Measurements from ENCODE around the gene SUSD4.

The SUSD4 gene

DNA sequence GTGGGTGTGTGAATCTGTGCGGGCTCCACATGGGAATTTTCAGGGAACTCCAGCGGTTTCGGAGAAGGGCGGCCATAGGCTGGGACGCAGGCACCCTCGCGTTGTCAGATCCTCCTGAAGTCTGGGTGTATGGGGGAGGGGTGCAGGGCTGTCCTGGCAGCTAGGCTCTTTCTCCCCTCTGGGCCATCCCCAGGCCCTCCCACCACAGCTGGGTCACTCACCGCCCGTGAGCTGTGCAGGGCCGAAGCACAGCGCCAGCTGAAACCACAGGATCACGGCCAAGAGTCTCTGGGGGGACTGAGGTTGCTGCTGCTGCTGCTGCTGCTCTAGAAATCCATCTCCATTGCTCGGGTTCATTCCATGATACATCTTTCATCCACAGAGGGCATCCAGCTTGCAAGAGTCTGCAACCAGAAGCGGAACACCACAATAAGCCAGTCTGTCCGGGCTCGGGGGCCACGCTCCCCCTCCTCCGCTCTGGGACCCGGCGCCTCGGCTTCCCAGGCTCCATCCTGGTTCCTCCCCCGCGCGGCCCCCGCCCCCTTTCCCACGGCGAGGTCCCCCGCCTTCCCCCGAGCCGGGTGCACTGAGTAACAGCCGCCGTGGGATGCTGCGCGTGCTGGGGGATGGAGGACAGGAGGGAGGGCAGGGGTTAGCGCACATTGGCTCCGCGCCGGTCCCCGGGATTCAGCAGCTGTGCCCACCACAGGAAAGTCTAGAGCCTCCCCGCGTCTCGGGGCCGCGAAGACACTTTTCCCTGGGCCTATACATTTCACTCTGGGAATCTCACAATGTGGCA, 720 bp downstream of the SUSD4 start:
- DNase-seq (ENCODE audit: extremely low read depth in 1 of 2, low read depth in 1 of 2), result no peak

DNA sequence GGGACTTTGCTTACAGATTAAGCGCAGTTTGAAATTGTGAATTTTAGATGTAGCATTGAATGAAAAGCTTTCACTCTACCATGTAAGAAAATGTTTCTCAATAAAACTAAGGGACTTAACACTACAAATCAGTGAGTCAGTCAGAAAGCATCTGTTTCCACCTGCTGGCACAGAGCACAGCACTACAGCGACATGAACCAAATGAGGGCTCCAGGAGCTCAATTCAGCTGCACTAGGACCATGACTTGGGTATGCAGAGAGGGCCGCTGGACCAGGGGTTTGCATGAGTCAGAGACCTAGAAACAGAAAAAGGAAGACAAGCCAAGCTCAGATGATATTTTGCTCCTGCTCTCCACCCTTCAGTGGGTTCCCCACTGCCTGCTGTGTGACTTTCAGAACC, 5.2 kb downstream of the SUSD4 start:
- DNase-seq (ENCODE audit: extremely low read depth in 1 of 2, low read depth in 1 of 2), result no peak

DNA sequence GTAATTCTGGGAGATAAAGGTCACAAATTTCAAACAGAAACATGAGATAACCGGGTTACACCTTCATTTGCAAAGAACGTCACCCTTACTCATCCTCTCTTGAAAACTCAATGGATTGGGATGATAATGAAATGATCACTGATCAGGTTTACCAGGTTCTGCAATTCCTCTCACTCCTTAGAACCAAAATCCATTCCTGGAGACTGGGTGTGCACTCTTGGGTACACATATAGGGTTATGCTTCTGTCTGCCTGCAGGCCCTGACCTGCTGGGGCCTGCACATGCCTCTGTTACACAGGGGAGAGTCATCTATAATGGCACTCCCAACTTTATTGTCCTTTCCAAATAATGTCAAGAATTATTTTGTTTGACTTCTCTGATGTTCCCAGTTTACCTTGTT, 8.3 kb downstream of the SUSD4 start:
- no peak for DNase-seq (ENCODE audit: extremely low read depth in 1 of 2, low read depth in 1 of 2)

DNA sequence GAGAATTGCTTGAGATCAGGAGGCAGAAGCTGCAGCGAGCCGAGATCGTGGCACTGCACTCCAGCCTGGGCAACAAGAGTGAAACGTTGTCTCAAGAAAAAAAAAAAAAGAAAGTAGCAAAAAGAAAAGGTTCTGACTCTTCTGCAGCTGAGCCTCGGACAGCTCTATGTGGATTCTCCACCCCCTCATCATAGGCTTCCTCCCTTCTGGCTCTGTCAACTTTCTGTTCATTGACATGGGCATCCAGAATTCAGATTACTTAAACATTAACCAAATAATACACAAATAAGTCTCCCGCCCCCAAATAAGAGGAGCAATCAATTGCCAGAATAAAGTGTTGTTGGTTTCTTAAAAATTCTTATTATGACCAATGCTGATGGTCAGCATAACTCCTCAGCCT, 10.0 kb downstream of the SUSD4 start:
- no peak for DNase-seq (ENCODE audit: extremely low read depth in 1 of 2, low read depth in 1 of 2)

DNA sequence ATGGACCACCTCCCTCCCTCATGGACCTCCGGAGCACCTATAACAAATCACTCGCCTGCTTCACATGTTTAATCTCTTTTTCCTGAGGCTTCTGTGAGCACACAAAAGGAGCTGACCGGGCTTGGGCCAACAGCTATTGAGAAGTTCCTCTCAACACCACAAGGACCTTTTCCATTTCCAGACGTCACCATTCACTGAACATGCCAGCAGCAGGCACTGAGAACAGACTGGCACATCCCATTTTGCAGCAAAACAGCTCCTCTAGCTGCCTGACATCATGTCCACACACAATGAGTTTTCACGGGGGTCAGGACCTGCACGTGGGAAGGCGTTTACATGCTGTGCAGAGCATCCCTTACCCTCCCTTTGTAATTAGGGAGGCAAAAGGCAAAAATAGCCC, 11.0 kb downstream of the SUSD4 start:
- DNase-seq (ENCODE audit: extremely low read depth in 1 of 2, low read depth in 1 of 2), result no peak

DNA sequence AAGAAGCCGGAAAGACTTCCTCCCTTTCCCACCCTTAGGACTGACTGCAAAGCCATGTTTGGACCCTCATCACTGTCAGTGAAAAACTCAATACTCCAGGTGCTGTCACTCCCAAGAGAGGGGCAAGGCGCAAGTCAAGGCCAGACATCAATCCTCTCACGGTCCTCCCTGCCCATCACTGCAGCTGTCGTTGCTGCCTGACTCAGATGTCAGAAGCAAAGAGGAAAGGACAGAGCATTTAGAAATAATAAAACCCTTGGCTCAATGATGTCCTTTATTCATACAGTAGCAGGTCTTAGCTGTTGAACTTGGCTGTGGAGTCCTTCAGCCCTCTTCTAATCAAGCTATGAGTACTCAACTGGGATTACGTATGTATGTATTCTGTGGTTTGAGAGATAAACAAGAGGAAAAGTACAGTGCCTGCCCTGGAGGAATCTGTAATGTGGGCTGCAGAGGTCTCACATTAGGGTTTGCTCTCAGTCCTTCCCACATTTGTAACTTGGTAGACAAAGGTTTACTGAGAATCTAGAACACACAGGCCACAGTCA, 13.5 kb downstream of the SUSD4 start:
- DNase-seq (ENCODE audit: extremely low read depth in 1 of 2, low read depth in 1 of 2), result no peak

DNA sequence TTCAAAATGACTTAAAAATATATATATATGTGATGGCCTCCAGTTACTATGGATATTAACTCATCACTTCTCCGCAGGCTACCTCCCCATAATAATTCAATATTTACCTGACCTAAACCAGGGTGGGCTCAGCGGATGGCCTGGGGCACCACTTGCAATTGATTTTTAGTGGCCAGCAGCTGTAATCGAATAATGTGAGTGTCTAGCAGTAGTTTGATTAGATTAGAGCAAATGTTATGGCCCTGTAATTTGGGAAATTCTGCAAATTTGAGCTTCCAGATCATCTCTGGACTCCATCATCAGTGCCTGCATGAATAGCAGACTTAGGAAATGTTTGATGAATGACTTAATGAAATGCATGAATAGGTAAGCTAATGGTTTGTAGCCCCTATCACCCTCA, 14.7 kb downstream of the SUSD4 start:
- no peak for DNase-seq (ENCODE audit: extremely low read depth in 1 of 2, low read depth in 1 of 2)

DNA sequence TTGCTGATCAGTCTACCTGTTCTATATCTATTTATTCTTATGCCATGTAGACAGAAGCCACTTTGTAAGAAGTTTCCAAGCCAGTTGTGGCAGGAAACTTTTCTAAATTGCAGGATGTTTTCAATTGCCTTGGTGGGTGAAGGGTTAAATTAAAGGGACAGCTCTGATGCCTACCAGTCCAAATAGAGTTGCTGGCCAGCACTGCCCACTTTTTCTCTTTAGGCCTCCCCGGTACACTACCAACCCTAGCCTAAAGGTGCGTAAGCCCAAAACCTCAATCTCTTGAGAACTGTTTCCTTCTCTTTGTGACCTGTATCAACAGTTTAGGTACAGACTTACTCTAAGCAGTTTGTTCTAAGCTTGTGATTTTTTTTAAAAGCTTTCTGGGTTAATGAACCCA, 15.5 kb downstream of the SUSD4 start:
- DNase-seq (ENCODE audit: extremely low read depth in 1 of 2, low read depth in 1 of 2), result no peak

DNA sequence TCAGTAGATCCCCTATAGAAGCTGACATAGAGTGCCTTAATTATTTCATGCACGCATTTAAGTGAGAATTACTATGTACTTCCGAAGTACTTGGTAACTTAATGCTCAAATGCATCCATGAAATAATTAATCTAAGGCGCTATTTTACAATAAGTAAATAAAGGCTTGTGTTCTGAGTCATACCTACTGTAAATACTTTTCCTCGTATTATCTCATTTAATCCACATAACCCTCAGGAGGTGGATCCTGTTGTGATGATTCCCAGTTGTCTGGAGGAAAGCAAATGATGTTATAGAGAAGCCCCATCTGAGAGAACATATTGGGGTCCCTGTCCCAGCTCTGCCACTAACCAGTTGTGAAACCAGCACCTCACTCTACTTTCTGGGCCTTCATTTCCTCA, 16.4 kb downstream of the SUSD4 start:
- no peak for DNase-seq (ENCODE audit: extremely low read depth in 1 of 2, low read depth in 1 of 2)

DNA sequence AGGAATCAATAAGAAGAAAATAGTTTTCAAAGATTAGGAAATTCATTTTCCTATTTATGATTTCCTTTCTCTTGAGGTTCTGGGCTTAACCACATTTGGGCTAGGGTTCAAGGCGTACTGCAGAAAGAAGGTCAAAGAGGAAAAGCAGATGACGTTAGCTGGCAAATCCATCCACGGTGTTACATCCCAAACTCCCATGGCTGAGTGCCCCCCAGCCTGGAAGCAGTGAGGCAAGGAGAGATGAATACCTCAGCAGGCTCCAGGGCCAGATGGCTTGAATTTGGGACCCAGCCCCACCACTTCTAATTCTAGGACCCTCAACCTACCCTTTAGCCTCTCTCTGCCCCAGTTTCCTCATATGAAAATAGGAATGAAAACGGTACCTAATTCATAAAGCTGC, 17.7 kb downstream of the SUSD4 start:
- no peak for DNase-seq (ENCODE audit: extremely low read depth in 1 of 2, low read depth in 1 of 2)

DNA sequence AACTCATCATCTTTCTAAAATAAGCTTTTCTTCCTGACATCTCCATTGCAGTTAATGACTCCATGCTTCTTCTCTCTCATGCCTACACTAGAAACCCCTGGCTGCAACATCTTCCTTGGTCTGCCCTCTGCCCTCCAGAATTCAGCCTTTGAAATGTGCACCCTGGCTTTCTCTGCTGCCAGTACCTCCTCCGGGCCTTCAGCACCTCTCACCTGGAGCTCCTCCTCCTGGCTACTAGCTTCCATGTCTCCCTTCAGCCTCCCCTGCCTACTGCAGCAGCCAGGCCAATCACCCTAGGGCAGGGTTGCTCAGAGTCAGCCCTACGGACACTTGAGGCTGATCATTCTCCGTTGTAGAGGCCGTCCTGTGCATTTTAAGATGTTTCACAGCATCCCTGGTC, 18.3 kb downstream of the SUSD4 start:
- DNase-seq (ENCODE audit: extremely low read depth in 1 of 2, low read depth in 1 of 2), result no peak

DNA sequence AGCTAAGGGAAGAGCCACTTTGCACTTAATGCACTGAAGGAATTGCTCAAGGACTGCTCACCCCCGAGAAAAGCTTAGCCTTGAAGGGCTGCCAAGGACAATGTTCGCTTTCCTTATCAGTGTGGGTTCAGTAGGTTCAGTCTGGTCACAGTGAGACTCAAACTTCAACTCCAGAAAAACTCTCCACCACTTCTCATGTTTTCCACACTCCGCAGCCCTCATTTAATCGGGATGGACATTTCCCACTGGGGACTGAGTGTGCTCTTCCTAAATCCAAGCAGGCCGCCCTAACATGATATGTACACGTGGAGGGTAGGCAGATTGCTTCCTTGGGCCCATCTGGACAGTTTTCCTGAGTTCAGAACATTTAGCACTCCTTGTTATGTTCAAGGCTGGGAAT, 19.5 kb downstream of the SUSD4 start:
- DNase-seq (ENCODE audit: extremely low read depth in 1 of 2, low read depth in 1 of 2), result no peak

DNA sequence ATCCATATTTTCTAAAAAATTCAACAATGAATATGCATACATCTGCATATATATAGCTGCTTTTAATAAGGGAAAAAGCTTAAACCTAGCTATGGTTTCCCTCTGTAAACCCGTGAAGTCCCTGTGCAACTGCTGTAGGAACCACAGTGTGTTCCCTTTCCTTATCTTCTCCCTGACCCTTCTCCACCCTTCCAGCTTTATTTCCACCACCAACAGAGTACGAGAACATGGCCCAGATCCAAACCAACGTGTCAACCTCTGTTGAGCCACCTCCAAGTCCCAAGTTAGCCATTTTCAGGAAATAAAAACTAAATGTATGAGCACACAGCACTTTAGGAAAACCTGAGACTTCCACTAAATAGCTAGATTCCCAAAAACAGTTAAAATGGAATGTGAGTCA, 20.3 kb downstream of the SUSD4 start:
- DNase-seq (ENCODE audit: extremely low read depth in 1 of 2, low read depth in 1 of 2), result no peak

DNA sequence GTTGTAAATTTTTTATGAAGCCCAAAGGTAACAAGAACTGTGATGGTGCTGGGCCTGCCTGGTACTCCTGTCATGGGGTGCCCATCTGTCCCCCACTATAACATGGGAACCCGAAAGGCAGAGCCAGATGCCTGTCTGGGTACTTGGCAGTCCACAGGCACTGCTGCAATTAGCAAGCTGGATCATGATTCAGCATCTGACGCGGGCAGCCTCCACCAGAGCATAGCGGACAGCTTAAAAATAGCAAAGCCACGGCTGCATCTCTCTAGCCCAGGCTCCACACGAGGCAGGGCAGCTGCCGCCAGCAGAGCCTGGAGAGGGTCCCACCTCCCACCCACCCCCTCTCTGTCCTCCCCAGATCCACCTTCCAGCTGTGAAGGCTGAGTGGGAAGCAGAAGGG, 22.9 kb downstream of the SUSD4 start:
- DNase-seq (ENCODE audit: extremely low read depth in 1 of 2, low read depth in 1 of 2), result no peak

DNA sequence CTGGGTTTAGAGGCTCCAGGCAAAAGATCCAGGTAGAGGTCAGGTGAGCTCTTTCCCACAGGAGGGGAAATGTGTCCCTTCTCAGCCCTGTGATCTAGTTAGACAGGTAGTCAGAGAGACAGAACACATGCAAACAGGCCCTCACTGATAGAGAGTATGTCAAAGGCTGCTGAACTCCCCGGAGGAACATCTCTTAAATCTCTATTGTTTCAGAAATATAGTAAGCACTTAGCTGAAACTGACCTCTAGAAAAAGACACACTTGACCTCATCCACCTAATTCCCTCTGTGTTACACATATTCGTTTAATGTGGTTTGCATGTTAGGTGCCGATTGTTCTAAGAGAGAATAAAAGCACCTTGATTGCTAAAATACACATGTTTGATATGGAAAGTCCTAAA, 23.3 kb downstream of the SUSD4 start:
- DNase-seq (ENCODE audit: extremely low read depth in 1 of 2, low read depth in 1 of 2), result no peak

DNA sequence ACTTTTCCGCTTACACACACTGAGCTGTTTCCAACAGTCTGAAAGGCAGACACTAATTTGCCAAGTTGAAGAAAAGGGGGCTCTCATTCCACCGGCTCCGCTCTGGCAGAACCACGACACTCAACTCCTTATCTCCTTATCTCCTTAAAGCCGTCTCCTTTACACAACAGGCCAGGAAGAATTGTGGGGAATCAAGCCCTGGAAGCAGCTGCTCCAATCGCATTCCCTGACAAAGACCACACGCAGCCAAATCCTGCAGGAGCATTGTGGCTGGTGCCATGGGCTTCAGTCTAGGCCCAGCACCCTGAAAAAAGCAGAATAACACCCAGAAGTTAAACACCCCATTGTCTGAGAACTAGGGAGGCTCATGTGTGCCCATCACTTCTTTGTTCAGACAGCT, 24.1 kb downstream of the SUSD4 start:
- no peak for DNase-seq (ENCODE audit: extremely low read depth in 1 of 2, low read depth in 1 of 2)

DNA sequence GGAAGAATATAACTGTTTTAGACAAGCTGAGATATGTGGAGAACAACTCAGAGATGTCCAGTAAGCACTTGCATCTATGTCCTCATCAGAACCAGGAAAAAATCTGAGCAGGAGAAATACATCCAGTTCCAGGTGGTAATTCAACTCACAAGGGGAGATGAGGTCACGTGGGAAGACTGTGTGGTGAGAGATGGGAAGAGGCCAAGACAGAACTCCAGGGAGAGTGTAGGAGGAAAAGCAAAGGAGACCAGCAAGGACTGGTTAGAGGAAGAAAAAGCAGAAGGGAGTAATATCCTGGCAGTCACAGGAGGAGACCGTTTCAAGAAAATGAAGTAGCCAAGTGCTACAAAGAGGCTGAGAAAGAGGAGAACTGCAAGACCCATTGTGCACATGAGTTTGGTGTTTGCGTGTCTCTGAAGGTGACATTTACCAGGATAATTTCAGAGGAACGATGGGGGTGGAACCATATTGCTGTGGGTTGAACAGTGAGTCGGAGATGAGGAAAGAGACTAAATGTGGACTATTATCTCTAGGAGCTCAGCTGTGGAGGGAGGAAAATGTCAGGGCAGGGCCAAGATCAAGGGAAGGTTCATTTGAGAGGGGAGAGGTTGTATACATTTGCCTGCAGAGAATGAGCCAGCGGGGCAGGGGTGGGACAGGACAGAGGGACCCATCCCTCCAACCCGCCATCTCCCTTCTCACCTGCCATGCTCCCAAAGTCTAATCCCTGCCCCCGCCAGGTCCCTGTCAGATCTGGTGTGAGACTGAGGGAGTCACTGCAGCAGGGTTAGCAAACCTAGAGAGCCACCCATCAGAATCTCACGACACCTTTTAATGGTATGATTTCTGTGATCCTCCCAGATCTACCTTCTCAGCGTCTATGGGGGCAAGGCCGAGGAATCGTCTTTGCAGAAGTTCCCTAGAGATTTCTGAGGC, 24.9 kb downstream of the SUSD4 start:
- no peak for DNase-seq (ENCODE audit: extremely low read depth in 1 of 2, low read depth in 1 of 2)

DNA sequence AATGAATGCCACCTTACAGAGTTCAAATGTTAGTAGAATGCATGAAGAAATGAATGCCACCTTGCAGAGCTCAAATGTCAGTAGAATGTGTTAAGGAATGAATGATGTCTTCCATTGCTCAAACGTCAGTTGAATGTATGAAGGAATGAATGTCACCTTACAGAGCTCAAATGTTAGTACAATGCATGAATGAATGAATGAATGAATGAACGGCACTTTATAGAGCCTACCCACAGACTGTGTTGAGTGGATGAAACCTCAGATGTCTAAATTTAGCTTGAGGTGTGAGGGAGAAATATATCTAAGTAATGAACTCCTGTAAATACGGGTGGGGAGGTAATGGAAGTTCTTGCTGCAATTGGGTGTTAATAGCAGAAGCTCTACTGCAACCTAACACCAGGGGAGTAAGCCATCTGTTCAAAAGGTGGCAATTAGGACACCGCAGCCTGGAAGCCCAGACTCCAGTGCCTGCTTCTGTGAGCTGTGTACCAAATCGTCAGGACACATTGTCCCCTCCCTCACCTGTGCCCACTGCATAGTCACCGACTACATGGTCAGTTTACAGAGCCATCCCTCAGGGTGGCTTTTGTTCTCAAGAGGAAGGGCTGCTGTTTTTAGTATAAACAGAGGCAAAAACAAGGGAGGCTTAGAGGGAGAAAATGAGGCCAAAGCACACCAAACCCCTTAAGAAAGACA, 26.7 kb downstream of the SUSD4 start:
- DNase-seq (ENCODE audit: extremely low read depth in 1 of 2, low read depth in 1 of 2), result no peak

DNA sequence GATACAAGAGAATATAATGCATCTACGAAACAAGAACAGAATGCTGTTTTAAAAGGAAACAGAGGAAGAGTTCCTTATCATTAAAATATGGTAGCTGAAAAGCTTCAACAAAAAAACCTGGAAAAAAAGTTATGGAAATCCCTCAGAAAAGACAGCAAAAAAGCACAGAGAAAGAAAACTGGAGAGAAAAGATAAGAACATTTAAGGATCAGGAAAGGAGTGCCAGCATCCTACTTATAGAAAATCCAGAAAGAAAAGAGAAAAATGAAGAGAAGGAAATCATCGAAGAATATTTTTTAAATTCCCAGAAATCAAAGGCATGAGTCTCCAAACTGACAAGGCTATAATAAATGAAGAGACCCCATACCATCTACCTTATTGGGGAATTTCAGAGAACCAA, 29.8 kb downstream of the SUSD4 start:
- no peak for DNase-seq (ENCODE audit: extremely low read depth in 1 of 2, low read depth in 1 of 2)

DNA sequence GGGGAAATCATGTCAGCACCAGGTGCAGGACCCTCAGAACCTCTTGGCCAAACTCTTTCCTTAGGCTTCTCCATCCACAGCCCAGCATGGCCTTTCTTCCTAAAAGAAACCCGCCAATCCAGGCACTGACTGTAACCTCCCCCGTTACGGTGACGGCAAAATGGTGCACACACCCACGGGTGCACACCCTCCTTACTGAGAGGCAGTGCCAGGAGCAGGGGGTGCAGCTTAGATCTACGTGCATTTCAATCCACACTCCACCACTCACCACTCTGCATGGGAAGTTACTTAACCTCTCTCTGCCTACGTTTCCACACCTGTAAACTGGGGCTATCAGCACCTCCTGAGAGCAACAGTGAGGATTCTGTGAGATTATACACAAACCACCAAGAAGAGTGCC, 31.0 kb downstream of the SUSD4 start:
- DNase-seq (ENCODE audit: extremely low read depth in 1 of 2, low read depth in 1 of 2), result no peak

DNA sequence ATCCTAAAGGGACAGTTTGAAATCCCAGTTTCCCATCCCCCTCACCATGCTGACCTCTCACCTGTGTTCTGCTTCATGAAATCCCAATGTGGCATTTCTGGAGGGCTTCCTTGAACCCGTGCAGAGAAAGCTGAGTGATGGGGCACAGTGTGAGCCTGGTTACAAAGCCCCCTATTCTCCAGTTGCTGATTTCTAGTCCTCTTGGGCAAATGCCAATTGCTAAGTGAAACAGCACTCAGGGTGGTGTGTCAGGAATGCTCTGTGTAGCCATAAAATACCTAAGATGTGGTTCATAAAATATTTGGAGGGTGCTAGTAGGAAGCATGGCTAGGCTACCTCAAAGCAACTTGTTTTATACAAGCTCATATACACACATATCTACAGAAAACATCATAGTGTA, 32.0 kb downstream of the SUSD4 start:
- DNase-seq (ENCODE audit: extremely low read depth in 1 of 2, low read depth in 1 of 2), result no peak
